ENCODE data around the gene GMEB2. TPM values are rescaled to one million over a fixed set of nuclear protein-coding genes. Genes with fewer than 3 reads are reported as not detected.
"Not testable (repeated sequence)": the region's sequence is repeated elsewhere in the genome, so short reads cannot be mapped to it uniquely, and the experiment has no call there.

GMEB2 gene
- total RNA-seq, 1 experiment from 2014 or later = 19.6 TPM

GRCh38 chr20:63572071-63572787 lies 54.7 kb downstream of the GMEB2 start:
- no TSS peak for BruUV-seq (replicated peaks)
- H3K9me3 Mint-ChIP-seq (ENCODE audit: unreplicated experiment) = no peaks in the 10 kb centered on the region
- H3K27me3 Mint-ChIP-seq (ENCODE audit: insufficient read depth, unreplicated experiment) = no peaks in the 10 kb centered on the region
- no peak for DNase-seq (ENCODE audit: unreplicated experiment)
- POLR2A ChIA-PET = no interaction called here
- CTCF ChIA-PET = interaction anchor here (0.6 to 0.8 kb wide), 2 partner anchors 46 to 53 kb away, joined by 3 to 4 read pairs; no protein-coding TSS in a partner anchor
- H3K36me3 Mint-ChIP-seq (ENCODE audit: insufficient read depth, unreplicated experiment) = no peaks in the 10 kb centered on the region
- H3K4me1 Mint-ChIP-seq (ENCODE audit: insufficient read depth, unreplicated experiment) = no peaks in the 10 kb centered on the region
- no peak for TF ChIP-seq CTCF (IDR thresholded peaks at IDR 0.05; ENCODE audit: unreplicated experiment)
- intact Hi-C loops (cut with micrococcal nuclease) = no loop called here
- no peak overlapping the region for H3K4me3 Mint-ChIP-seq (ENCODE audit: unreplicated experiment)
- no peak overlapping the region for H3K27ac Mint-ChIP-seq (ENCODE audit: low read depth, unreplicated experiment)

- intact Hi-C loops (cut with micrococcal nuclease); H3K4me3 Mint-ChIP-seq (ENCODE audit: unreplicated experiment); H3K27ac Mint-ChIP-seq (ENCODE audit: low read depth, unreplicated experiment); DNase-seq (ENCODE audit: unreplicated experiment); H3K27me3 Mint-ChIP-seq (ENCODE audit: insufficient read depth, unreplicated experiment); H3K9me3 Mint-ChIP-seq (ENCODE audit: unreplicated experiment); H3K36me3 Mint-ChIP-seq (ENCODE audit: insufficient read depth, unreplicated experiment); BruUV-seq (replicated peaks); POLR2A ChIA-PET; CTCF ChIA-PET; H3K4me1 Mint-ChIP-seq (ENCODE audit: insufficient read depth, unreplicated experiment): not testable (repeated sequence)
Measured at GRCh38 chr20:63571087-63571478, 55.8 kb downstream of the GMEB2 start.

- no peak overlapping the region for H3K4me3 Mint-ChIP-seq (ENCODE audit: unreplicated experiment)
- ChIA-PET CTCF (no interaction called here), POLR2A (no interaction called here)
- no peaks in the 10 kb centered on the region for H3K27me3 Mint-ChIP-seq (ENCODE audit: insufficient read depth, unreplicated experiment)
- no peak overlapping the region for H3K27ac Mint-ChIP-seq (ENCODE audit: low read depth, unreplicated experiment)
- H3K4me1 Mint-ChIP-seq (ENCODE audit: insufficient read depth, unreplicated experiment) = no peaks in the 10 kb centered on the region
- no TSS peak for BruUV-seq (replicated peaks)
- no peaks in the 10 kb centered on the region for H3K36me3 Mint-ChIP-seq (ENCODE audit: insufficient read depth, unreplicated experiment)
- DNase-seq (ENCODE audit: unreplicated experiment) = no peak
- no peak for TF ChIP-seq CTCF (IDR thresholded peaks at IDR 0.05; ENCODE audit: unreplicated experiment)
- intact Hi-C loops (cut with micrococcal nuclease) = no loop called here
- no peaks in the 10 kb centered on the region for H3K9me3 Mint-ChIP-seq (ENCODE audit: unreplicated experiment)
Measured at GRCh38 chr20:63570281-63571086, 56.4 kb downstream of the GMEB2 start.

- POLR2A ChIA-PET = interaction anchor here (0.7 kb wide), 2 partner anchors 24 to 296 kb away, joined by 3 read pairs; partner anchors contain the start of gene TPD52L2
- BruUV-seq (replicated peaks) = no TSS peak
- TF ChIP-seq CTCF (IDR thresholded peaks at IDR 0.05; ENCODE audit: unreplicated experiment) = no peak
- Mint-ChIP-seq H3K27ac (ENCODE audit: low read depth, unreplicated experiment) (no peak overlapping the region), H3K36me3 (ENCODE audit: insufficient read depth, unreplicated experiment) (no peaks in the 10 kb centered on the region), H3K9me3 (ENCODE audit: unreplicated experiment) (no peaks in the 10 kb centered on the region), H3K27me3 (ENCODE audit: insufficient read depth, unreplicated experiment) (no peaks in the 10 kb centered on the region), H3K4me1 (ENCODE audit: insufficient read depth, unreplicated experiment) (no peaks in the 10 kb centered on the region), H3K4me3 (ENCODE audit: unreplicated experiment) (no peak overlapping the region)
- CTCF ChIA-PET = interaction anchor here (1.8 kb wide), 1 partner anchor 12 kb away, joined by 4 read pairs; no protein-coding TSS in a partner anchor
- intact Hi-C loops (cut with micrococcal nuclease) = no loop called here
- no peak for DNase-seq (ENCODE audit: unreplicated experiment)
Measured at GRCh38 chr20:63568986-63569949, 57.6 kb downstream of the GMEB2 start.
